Hepatocyte (in vitro differentiated cells): ENCODE data around the gene UPF1.

ENCODE experiments used
- CTCF ChIP-seq: fragments of 200-600 bp; sonication (generic); IDR thresholded peaks from 2 replicates; pipeline ENCODE4 v1.5.1; 2016; ENCODE audit warnings: antibody characterized with exemption, mild to moderate bottlenecking; ENCODE audit not compliant: poor library complexity
- EZH2 ChIP-seq: fragments of 200-600 bp; sonication (generic); IDR thresholded peaks from 2 replicates; pipeline ENCODE4 v1.6.1; 2016; ENCODE audit warnings: antibody characterized with exemption, mild to moderate bottlenecking, borderline replicate concordance
- EZH2phosphoT487 ChIP-seq: fragments of 200-600 bp; sonication (generic); IDR thresholded peaks from one replicate; pipeline ENCODE4 v1.6.1; 2018; ENCODE audit warnings: antibody characterized with exemption, mild to moderate bottlenecking, low read depth, moderate library complexity; ENCODE audit not compliant: unreplicated experiment, severe bottlenecking

GRCh38 chr19:18905058-18905456 is 73.3 kb downstream of the UPF1 start:
- TF ChIP-seq EZH2 (no peak), CTCF (no peak), EZH2phosphoT487 (no peak)
